ENCODE measurements around the gene CNOT8.

DNA sequence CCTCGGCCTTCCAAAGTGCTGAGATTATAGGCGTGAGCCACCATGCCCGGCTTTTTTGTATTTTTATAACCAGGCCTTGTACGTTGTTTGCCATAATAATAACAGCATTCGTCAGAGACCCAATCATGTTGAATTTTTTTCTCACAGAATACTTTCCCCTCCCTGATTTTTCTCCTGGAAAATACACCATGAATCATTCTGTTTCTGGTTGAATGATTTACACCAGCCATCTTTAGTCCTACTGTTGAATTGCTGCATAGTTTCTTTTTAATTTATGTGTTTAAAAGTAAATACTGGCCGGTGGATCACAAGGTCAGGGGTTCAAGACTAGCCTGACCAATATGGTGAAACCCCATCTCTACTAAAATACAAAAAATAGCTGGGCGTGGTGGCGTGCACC is 3.5 kb downstream of the CNOT8 start:
- TF ChIP-seq EZH2 (IDR thresholded peaks at IDR 0.05; ENCODE audit: borderline replicate concordance, low read length) (no peak), CTCF (conservative IDR thresholded peaks at IDR 0.05 in 1 of 2, IDR thresholded peaks at IDR 0.05 in 1 of 2; ENCODE audit: extremely low read depth in 1 of 2, insufficient read depth in 1 of 2, low read depth in 1 of 2, low read length in 2 of 2) (no peak)

All from mammary epithelial cell (primary cell).